Activated CD4-positive, alpha-beta T cell treated with anti-CD3 and anti-CD28 coated beads for 48 hours (primary cell): ENCODE data around the gene SF1.

Experiments
- DNase-seq: peaks from one replicate; pipeline ENCODE4 v3.0.0-alpha.2; 2020

The SF1 gene

DNA sequence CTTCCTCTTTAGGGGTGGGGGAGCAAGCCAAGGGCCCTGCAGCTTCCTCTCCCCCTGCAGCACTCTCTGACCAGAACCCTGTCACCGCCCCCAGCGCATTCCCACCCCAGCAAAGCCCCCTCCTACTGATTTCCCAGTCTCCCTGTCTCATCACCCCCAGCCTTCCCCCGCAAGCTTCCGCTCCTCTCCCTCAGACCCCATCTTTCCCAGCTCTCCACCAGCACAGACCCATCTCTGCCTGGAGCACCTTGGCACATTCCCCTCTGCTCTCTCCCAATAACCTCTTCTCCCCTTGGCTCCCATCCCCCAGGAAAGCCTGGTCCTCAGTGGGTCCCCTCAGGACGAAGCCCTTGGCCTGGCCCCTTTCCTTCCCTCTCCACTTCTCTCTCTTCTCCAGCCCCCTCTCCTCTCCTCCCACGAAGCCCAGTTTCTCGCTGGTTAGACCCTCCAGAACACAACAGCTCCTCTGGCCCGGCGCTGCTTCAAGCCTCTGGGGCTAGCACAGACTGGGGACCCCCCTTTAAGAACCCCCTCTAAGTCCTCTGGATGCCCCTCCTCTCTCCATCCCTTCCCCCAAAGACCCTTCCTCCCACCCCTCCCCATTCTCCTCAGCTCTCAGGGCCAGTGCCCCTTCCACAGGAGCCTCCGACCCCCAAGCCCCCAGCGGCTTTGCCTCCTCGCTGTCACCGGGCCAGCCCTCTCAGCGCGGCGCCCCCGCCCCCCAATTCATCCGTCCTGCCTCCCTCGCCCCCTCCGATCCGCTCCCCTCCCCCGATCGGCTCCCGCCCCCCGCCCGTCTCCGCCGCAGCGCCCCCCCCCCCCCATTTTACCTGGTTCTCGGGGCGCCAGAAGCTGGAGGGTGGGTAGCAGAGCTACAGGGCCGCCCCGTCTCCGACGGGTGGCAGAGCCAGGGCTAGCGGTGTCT lies 55.9 kb downstream of the SF1 start:
- no peak for DNase-seq

DNA sequence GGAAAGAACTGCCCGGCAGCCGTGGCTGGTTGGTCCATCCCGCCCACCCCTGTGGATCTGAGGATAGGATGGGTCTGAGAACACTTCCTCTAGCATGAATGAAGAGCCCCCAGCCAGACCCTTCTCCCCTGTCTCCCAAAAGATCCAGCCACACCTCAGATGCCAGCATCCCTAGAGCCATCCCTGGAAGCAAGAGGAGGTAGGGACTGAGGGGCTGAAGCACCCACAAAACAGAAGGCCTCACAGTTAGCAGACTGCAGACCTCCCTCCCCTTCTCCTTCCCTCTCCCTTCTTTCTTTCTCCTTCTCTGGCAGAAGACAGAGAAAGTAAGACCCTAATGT lies 57.0 kb downstream of the SF1 start:
- DNase-seq: no peak

DNA sequence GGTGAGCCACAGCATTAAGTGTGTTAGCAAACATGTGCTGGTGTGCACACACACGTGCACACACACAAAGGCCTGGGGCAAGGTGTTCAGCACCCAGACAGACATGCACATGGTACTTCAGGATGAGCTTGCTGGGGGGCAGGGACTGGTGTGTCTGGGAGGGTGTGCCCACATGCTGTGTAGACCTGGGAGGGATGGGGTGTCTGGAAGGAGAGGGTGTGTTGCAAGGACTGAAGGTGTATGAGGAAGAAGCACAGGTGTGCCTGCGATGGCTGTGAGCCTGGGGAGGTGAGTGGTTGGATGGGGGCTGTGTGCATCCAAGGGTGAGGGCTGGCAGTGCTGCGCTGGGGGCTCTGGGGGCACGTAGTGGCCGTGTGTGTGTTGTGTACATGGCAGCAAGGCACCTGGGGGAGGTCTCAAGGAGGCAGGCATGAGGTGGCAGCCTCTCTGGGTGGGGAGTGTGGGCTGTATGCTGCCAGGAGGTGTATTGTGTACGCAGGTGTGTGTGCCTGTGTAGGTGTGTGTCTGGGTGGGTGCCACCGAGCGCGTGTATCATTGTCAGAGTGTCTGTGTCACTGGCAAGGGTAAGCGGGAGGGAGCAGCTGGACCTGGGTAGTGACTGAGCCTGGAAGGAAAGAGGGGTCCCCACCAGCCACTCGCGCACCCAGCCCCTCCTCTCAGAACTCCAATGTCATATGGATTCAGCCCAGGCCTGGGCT lies 57.5 kb downstream of the SF1 start:
- no peak for DNase-seq

DNA sequence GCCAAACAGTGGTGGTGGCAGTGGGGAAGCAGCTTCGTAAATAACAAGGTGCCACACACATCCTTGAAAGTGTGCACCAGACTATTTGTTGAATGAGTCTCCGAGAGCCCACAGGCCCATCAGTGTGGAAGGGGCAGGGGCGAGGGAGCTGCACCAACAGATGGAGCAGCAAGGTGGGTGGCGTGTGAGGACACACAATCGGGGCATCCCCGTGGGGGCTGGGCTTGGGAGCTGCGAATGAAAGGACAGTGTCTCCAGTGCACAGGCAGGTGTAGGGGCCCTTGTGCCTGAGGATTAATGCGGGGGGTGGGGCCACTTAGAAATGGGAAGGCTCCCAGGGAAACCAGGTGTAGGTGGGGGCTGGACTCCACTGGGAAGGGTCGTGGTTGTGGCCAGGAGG lies 58.2 kb downstream of the SF1 start:
- no peak for DNase-seq

DNA sequence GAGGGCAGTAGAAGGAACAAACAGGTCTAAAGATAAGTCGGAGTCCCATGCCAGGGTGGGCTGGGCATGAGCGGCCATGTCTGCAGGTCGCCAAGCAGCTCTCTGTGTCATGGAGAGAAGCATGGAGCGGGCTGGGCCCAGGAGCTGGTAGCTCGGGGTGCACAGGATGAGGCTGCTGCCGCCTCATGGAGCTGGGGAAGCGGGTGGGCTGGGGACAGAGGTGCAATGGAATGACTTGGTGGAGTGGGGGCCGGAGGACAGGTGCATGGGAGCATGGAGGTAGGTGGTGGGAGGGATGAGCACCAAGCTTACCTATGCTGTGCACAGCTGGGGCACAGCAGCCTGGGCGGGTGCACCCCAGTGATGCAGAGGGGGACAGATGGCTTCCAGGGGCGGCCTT lies 58.9 kb downstream of the SF1 start:
- DNase-seq: no peak

DNA sequence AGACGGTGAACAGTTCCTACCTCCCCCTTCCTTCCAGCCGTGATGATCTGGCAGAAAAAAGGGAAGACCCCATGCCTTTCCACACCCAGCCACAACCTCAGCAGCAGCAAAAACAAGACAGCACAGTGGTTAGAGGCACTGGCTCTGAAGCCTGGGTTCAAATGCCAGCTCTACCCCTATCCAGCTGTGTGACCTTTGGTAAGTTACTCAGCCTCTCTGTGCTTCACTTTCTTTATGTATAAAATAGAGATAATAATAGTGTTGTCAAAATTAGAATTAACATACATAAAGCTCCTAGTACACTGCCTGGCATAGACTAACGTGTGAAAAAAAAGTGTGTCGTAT lies 59.6 kb downstream of the SF1 start:
- DNase-seq: no peak

DNA sequence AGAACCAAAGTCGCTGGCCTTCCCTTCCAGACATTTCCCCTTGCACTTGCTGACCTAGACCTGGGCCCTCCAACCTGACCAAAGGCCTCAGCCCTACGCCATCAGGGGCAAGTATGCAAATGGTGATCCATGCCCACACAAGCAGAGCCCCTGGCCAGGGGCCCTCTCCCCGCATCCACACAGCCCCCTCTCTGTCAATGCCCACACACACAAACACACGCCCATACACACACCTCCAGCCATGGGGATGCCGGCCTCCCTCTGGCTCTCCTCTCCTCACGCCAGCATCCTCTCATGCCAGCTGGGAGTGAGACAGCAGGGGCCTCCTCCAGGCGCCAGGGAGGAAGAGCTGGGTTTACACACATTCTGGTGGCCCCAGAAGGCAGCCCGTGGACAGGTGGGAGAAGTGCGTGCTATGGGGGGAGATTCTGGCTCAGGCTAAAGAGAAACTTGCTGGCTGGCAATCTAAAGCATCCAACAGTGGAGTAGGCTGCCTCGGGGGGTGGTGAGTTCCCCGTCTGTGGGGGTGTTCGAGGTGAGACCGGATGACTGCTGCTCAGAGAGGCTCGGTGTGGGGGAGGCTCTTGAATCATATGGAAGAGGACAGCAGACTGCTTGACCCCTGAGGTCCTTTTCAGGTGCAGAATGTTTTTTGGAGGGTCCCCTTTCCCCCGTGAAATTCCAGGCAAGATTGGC lies 60.1 kb downstream of the SF1 start:
- DNase-seq: no peak

DNA sequence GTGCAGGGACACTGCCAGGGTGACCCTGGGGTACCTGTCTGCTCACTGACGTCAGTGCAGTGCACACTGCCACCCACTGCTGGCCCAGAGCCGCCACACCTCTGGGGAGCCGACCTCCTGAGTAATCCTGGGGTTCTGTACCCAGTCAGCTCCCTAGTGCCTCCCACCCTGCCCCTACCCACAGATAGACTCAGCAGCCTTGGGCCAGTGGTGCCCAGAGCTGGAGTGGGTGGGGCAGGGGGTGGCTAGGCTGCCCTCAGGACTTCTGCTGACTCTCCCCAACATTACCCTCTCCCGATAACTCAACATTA lies 61.1 kb downstream of the SF1 start:
- DNase-seq: no peak

DNA sequence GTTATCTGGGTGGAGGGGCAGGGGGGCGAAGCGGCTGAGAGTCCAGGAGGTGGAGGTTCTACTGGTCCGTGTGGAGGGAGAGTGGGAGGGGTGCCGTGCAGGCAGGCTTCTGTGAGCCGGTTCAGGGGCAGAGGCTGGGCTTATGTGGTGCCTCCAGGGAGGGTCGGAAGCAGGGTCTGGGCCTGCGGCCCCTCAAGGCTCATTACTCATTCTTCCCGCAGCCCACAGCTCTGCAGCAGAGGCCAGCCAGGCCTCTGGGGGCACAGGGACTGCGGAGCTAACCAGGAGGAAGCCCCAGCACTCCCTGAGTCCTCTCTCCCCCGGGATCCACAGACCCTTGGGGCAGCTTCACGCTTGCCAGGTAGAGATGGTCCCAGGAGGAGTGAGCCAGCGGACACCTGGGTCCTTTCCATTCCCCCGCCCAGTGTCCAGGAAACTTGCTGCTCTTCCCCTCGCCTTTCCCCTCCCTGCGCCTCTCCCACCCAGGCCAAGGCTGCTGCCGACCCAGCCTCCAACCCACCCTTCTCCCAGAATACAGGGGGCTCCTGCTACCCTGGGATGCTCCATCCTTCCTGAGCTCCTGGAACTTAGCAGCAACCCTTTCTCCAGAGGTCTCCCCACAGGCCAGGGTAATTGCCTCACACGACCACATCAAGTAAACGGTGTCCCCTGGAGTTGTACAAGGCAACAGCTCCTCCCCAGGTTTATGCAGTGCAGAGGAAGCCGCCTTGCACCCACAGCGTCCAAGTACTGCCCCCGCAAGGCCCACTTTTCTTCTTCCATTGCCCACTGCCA lies 61.7 kb downstream of the SF1 start:
- DNase-seq: no peak

DNA sequence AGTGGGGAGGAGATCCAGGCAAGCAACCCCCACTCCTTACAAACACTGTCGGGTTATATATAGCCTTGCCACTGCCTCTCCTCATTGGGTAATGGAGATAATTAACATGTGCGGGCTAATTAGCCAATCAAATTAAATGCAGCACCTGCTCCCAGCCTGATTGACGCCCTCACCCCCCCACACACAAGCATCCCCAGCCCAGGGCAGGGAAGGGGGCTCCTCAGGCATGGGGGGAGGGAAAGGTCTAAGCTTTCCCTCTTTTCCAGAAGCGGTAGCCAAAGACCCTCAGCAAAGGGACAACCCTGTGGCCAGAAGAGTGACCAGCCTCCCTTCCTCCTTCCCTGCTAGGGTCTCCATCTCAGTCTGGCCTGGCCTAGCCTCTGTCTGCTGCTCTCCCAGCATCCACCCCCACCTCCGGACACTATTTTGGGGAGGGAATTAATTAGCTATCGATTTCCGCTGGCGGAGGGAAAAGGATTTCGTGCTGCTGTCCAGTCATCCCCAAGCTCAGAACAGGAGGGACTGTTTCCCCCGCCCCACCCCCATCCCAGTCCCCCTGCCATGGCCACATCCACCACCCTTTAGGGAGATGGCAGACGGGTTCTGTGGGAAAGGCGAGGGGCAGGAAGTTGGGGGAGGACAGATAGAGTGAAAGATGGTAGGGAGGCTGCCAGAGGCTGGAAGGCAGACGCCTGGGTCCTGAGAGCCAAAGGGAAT lies 62.4 kb downstream of the SF1 start:
- DNase-seq: no peak

DNA sequence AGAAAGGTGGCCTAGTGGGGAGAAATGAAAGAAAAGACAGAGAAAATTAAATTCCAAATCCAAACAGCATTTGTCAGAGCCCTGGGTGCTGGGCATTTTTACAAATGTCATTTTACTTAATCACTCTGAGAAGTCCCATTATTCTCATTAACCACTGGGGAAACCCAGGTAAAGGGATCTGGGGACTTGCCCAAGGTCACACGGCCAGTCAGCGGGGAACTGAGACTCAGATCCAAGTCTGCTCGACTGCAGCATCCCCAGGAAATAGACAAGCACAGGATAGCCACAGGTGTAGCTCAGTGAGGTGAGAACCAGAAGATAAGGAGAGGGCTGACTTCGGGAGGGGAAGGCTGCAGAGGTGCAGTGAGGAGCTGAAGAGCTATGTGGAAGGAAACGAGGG lies 63.2 kb downstream of the SF1 start:
- DNase-seq: no peak

DNA sequence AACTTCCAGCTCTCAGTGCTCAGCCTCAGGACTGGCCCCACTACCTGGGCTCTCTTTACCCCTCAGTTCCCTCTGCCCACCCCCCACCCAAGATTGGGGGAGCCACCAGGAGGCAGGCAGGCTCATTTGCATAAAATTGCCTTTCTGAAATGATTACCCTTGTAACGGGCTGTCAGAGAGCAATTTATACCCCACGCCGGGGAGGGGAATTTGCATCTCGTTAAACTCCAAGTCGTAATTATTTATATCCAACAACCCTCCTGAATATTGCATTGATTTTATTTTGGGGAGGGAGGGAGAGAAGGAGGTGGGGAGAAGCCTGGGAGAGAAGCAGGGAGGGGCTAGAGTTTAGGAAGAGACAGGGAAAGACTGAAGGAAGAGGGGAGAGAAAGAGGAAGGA lies 63.7 kb downstream of the SF1 start:
- DNase-seq: no peak
